NCI-H1417 treated with DMSO at 0.1 percent for 48 hours (cell line): ENCODE results near the gene RGP1.
A peak's percentile ranks its signal among the peaks of the same experiment; 100 is the strongest.

ENCODE experiments used
- DNase-seq: peaks from one replicate; lab custom pipeline; 2025; lab: John Stamatoyannopoulos, UW

Gene RGP1

GRCh38 chr9:35723426-35723825, 25.7 kb upstream of the RGP1 start:
- DNase-seq = no peak

GRCh38 chr9:35723908-35724307, 25.2 kb upstream of the RGP1 start:
- DNase-seq = no peak

- DNase-seq = no peak
Measured at GRCh38 chr9:35725362-35725761, 23.7 kb upstream of the RGP1 start.

GRCh38 chr9:35726931-35727330, 22.2 kb upstream of the RGP1 start:
- no peak for DNase-seq

- no peak for DNase-seq
Measured at GRCh38 chr9:35727676-35728040, 21.4 kb upstream of the RGP1 start.

- DNase-seq = no peak
Measured at GRCh38 chr9:35728041-35728971, 20.8 kb upstream of the RGP1 start.

- no peak for DNase-seq
Measured at GRCh38 chr9:35729101-35729500, 20.0 kb upstream of the RGP1 start.

- no peak for DNase-seq
Measured at GRCh38 chr9:35729700-35730485, 19.2 kb upstream of the RGP1 start.

GRCh38 chr9:35730486-35730854, 18.6 kb upstream of the RGP1 start:
- DNase-seq = no peak

GRCh38 chr9:35731415-35732184, 17.5 kb upstream of the RGP1 start:
- DNase-seq = no peak

GRCh38 chr9:35732185-35732799, 16.8 kb upstream of the RGP1 start, which contains the start of the genes CREB3 and TLN1:
TSS of gene CREB3 (plus strand) at chr9:35732666. CDS start at chr9:35732773, 107 bp downstream.
TSS of gene TLN1 (minus strand) at chr9:35732195. CDS start at chr9:35725694, 6,501 bp downstream.
- peak; percentile 65 for DNase-seq

GRCh38 chr9:35732800-35733541, 16.1 kb upstream of the RGP1 start:
- no peak for DNase-seq

- DNase-seq = no peak
Measured at GRCh38 chr9:35734096-35734495, 15.0 kb upstream of the RGP1 start.

- no peak for DNase-seq
Measured at GRCh38 chr9:35736201-35736633, 12.9 kb upstream of the RGP1 start.

GRCh38 chr9:35737143-35737542, 11.9 kb upstream of the RGP1 start:
- no peak for DNase-seq

GRCh38 chr9:35738186-35738585, 10.9 kb upstream of the RGP1 start:
- no peak for DNase-seq

GRCh38 chr9:35738924-35739323, 10.2 kb upstream of the RGP1 start:
- no peak for DNase-seq

GRCh38 chr9:35740243-35740642, 8.8 kb upstream of the RGP1 start:
- no peak for DNase-seq

GRCh38 chr9:35741740-35742139, 7.3 kb upstream of the RGP1 start:
- DNase-seq = no peak

- no peak for DNase-seq
Measured at GRCh38 chr9:35743452-35743851, 5.6 kb upstream of the RGP1 start.
